ENCODE data around the gene WDR27.

- TF ChIP-seq POLR2A (IDR thresholded peaks at IDR 0.05) (no peak), CTCF (IDR thresholded peaks at IDR 0.05) (no peak)
These were observed 165.2 kb downstream of the WDR27 start for GRCh38 chr6:169536446-169537170.

All from prostate gland (tissue), 2 donors.